CD4-positive, alpha-beta memory T cell (primary cell): ENCODE results near the gene EVX2. TPM values are rescaled to one million over a fixed set of nuclear protein-coding genes. Genes with fewer than 3 reads are reported as not detected.

Experiments used
- polyA plus RNA-seq, 2 donors: library from polyadenylated mRNA; unstranded; fragments of 300-500 nt; fragmentation: Illumina TruSeq; gene quantifications; one replicate each; pipeline ENCODE4 v1.2.3, GENCODE V29; 2021
- total RNA-seq, 2 experiments: library from RNA; stranded (reverse); gene quantifications; one replicate each; pipeline ENCODE4 v1.2.3, GENCODE V29; 2021

EVX2 gene
- total and polyA plus RNA-seq, 4 experiments from 2014 or later: not detected

Other genes with a start within 250 kb of the EVX2 start
- 10 to 100 TPM; 30.4 to 31.3 TPM for gene LNPK, start 81.7 kb downstream of the EVX2 start, total RNA-seq
- gene LNPK, start 81.7 kb downstream of the EVX2 start, polyA plus RNA-seq: 10 to 100 TPM; 17.5 to 21.8 TPM
- gene HOXD13, start 8.8 kb upstream of the EVX2 start, total RNA-seq: not detected
- not detected for gene HOXD13, start 8.8 kb upstream of the EVX2 start, polyA plus RNA-seq
- not detected for gene HOXD12, start 15.8 kb upstream of the EVX2 start, total RNA-seq
- not detected for gene HOXD12, start 15.8 kb upstream of the EVX2 start, polyA plus RNA-seq
- not detected for gene HOXD11, start 23.3 kb upstream of the EVX2 start, total RNA-seq
- not detected for gene HOXD11, start 23.3 kb upstream of the EVX2 start, polyA plus RNA-seq
- gene HOXD10, start 32.8 kb upstream of the EVX2 start, total RNA-seq: not detected
- gene HOXD10, start 32.8 kb upstream of the EVX2 start, polyA plus RNA-seq: not detected
- not detected for gene HOXD9, start 38.8 kb upstream of the EVX2 start, total RNA-seq
- gene HOXD9, start 38.8 kb upstream of the EVX2 start, polyA plus RNA-seq: not detected
- not detected for gene HOXD8, start 45.7 kb upstream of the EVX2 start, total RNA-seq
- gene HOXD8, start 45.7 kb upstream of the EVX2 start, polyA plus RNA-seq: not detected
- not detected for gene HOXD4, start 67.6 kb upstream of the EVX2 start, total RNA-seq
- gene HOXD4, start 67.6 kb upstream of the EVX2 start, polyA plus RNA-seq: not detected
- not detected for gene HOXD3, start 73.3 kb upstream of the EVX2 start, total RNA-seq
- not detected for gene HOXD3, start 73.3 kb upstream of the EVX2 start, polyA plus RNA-seq
- gene HOXD1, start 104.7 kb upstream of the EVX2 start, total RNA-seq: not detected
- gene HOXD1, start 104.7 kb upstream of the EVX2 start, polyA plus RNA-seq: not detected
- 1 to 10 TPM; 7.6 to 8.1 TPM for gene MTX2, start 185.5 kb upstream of the EVX2 start, total RNA-seq
- gene MTX2, start 185.5 kb upstream of the EVX2 start, polyA plus RNA-seq: 10 to 100 TPM; 15.9 to 24.6 TPM